HG03571 (cell line): ENCODE measurements around the gene CHAC1.

Experiments used
- ATAC-seq: cut with Tn5 transposase; IDR thresholded peaks from one replicate; pipeline ENCODE4 v1.9.1; 2021; ENCODE audit not compliant: unreplicated experiment

CHAC1 gene

DNA sequence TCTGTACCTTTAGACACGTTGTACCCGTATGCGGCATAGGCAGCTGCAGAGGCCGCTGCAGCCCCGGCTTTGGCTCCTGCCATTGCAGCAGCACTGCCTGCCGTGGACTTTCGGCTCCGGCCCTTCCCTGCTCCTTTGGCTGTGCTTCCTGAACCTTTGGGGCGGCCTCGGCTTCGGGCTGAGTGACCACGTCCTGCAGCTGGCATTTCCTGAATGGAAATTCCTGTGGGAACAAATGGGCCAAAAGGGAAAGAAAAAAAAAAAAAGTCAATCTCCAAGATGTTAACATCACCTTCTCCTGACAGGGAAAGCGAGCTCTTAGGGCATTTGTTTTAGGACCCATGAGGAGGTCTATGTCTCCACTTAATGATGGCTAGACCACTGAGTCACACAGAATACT lies 29.6 kb downstream of the CHAC1 start:
- ATAC-seq: no peak

DNA sequence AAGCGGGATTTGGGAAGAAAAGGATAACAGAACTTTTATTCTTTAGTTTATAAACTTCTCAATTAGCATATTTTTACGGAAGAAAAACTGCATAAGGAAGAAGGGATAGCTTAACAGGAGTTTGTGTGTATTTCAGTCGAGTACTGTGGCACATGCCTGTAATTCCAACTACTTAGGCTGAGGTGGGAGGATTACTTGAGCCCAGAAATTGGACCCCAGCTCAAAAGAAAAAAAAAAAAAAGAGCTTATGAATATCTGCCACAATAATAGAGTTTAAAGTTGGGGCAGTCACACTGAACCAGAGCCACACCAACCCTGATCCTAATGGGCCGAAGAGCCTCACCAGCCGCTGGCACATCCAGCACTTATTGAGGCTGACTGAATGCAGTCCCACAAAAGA lies 31.1 kb downstream of the CHAC1 start:
- ATAC-seq: no peak

DNA sequence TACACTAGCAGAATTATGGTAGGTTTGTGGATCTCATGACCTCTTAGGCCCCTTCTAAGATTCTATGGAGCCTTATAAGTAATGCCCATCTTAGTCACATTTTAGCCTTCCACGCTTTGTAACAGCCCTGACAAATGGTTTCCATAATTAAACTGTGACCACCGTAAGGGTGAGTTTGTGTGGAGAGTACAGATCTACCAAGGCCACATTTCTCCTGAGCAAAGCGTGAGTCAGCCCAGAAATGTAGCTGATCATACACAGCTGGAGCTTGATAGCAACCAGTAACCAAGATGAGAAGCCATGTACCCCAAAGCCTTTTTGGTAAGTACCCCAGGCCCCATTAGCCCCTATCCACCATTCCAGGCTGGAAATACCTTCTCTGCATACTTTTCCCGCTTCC lies 31.7 kb downstream of the CHAC1 start:
- ATAC-seq: no peak

DNA sequence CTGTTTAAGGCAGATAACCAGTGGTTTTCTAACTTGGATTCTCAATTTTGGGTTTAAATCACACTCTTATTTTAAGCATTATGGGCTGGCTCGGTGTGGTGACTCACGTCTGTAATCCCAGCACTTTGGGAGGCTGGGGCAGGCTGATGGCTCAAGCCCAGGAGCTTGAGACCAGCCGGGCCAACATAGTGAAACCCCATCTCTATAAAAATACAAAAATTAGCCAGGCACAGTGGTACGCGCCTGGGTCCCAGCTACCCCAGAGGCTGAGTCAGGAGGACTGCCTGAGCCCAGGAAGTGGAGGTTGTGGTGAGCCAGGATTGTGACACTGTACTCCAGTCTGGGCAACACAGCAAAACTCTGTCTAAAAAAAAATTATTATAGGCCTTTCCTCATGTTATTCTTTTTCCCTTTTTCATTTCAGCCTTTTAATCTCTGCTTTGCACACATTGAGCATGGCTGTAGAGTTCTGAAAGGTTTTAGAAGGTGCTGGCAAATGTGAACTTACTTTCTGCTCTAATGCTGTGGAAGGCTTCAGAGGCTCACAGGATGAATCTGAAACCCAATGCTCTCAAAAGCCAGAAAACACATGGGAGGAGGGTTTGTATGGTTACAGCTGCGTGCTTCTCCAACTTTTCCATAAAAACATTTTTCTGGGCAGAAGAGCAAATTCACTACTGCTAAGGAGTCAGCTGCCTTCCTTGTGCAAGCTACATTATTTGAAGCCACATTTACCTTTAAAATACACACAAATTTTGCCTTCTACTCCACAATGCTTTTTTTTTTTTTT lies 32.5 kb downstream of the CHAC1 start:
- ATAC-seq: no peak

DNA sequence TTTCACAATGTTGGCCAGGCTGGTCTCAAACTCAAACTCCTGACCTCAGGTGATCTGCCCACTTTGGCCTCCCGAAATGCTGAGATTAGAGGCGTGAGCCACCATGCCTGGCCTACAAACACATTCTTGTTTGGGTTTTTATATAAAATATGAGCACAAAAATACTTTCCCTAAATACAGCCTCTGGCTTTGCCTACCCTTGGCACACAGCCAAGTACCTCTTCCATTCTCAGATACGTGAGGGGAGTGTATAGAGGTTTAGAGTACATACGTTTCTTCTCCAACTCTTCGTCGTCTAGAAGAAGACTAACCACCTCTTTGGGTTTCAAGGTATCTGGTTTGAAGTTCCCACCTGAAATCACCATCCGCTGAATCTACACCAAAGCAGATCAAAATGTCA lies 33.5 kb downstream of the CHAC1 start:
- no peak for ATAC-seq

DNA sequence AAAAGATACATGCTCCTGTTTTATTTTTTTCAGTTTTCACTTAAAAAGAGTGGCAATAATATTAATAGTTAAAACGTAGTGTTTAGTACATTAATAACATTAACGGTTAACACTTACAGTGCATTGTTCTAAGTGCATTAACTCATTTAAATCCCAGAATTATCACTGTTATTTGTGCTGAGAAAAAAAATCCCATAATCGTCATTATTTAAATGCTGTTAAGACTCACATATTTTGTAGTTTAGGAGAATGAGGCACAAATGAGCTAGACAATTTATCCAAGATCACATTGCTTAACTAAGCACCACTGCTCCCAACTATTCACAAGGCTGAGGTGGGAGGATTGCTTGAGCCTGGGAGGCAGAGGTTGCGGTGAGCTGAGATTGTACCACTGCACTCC lies 34.9 kb downstream of the CHAC1 start:
- ATAC-seq: no peak

DNA sequence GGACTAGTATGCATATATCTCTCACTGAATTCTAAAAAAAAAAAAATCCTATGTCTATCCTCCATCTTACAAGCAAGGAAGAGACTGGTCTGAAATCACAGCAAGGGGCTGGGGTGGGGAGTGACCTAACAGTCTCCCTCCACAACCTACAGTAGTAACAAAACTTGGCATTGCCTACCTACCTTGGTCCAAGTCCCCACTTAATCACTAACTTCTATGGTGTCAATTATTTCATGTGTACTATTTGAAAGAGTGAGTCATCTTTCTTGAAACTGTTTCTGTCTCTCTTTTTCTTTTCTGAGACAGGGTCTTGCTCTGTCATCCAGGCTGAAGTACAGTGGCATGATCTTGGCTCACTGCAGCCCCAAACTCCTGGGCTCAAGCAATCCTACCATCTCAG lies 36.8 kb downstream of the CHAC1 start:
- ATAC-seq: no peak

DNA sequence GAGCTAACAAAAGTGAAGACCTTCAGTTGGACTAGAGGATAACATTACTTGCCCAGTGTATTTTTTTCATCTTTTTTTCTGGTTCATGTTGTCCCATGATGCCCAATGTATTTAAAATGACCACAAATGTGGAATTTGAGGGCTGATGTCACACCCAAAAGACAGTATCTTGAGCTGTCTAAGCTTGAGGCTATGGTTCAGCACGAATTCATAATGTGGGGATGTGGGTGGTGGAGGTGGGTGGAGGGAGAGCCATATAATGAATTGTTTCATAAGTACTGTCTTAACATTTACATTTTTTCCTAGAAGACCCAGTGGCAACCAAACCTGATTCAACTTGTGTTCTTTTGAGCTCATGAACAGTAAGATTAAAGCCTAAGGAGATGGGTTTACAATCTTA lies 37.5 kb downstream of the CHAC1 start:
- ATAC-seq: no peak

DNA sequence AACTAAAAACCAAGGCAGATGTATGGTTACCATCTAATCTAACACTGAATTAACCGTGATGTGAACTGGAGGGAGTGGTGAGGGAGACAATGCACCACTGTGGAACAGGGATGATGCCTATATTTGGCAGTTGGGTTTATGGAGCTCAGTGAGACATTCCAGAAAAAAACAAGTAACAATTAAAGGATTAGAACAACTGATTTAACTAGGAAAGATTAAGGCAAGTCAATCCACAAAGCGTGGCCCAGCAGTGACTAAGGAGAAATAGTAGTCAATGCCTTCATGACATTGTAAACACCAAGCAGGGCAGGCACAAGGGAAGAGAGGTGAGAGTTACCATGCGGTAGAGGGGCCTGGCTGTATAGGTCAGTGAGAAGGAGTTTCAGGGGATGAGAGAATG lies 38.1 kb downstream of the CHAC1 start:
- no peak for ATAC-seq

DNA sequence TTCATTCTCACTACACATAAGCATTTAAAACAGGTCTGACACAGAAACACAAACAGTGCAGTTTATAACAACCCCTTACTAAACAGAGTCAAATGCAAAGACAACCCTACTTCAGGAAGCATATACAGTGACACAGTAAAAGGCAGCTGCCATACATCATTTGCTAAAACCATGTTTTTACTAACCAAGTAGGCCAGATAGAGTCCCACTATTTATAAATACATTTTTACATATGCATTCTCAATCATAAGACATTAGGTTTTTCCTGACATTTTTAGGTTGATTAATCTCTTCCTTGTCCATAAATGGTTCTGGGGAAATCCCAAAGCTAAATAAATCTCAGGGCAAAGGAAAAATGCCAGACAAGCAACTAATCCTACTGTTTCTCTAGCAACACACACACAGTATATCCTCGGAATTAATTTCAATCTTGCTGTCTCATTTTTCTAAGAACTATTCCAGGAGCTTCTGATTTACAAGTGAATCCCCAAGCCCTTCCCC lies 39.0 kb downstream of the CHAC1 start:
- ATAC-seq: no peak

DNA sequence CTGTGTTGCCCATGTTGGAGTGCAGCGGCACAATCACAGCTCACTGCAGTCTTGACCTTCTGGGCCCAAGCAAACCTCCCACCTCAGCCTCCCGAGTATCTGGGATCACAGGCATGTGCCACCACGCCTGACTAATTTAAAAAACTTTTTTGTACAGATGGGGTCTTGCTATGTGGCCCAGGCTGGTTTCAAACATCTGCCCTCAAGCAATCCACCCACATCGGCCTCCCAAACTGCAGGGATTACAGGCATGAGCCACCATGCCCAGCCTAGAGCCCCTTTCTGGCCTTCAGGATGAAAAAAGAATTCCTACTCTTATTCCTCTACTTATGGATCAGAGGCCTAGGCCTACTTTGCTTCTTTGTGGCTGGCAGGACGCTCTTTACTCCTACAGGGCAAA lies 39.6 kb downstream of the CHAC1 start:
- no peak for ATAC-seq

DNA sequence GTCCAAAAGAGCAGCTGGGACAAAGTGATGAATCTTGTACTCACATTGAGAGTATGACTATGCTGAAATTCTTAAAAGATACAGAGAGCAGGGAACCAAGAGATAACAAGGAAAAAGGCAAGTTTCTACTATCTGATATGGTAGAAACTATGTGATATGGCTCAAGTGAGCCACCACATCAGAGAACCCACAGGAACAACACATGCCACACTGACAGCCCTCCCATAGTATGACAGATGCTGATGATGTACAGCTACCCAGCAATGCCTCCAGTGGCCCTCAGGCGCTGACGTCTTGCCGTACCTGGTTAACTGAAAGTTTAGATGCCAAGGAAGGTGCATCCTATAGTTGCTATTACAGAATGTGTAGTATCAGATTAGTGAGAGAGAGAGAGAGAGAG lies 42.4 kb downstream of the CHAC1 start:
- ATAC-seq: no peak

DNA sequence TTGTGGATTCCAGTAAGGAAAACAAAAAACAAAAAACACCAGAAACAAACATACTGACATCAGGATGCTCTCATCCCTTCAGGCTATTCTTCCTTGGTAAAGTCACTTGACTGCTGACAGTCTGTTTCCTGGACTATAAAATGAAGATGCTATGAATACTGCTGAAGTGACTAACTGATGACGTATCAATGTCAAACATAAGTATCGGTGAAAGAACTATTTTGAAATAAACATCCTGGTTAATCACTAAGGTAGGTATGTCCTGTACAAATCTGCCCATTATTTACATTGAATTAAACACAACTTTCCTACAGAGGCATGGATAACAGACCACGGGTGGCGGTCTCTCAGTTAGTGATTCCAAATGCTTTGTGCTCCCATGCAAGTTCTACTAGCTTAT lies 45.9 kb downstream of the CHAC1 start:
- no peak for ATAC-seq

DNA sequence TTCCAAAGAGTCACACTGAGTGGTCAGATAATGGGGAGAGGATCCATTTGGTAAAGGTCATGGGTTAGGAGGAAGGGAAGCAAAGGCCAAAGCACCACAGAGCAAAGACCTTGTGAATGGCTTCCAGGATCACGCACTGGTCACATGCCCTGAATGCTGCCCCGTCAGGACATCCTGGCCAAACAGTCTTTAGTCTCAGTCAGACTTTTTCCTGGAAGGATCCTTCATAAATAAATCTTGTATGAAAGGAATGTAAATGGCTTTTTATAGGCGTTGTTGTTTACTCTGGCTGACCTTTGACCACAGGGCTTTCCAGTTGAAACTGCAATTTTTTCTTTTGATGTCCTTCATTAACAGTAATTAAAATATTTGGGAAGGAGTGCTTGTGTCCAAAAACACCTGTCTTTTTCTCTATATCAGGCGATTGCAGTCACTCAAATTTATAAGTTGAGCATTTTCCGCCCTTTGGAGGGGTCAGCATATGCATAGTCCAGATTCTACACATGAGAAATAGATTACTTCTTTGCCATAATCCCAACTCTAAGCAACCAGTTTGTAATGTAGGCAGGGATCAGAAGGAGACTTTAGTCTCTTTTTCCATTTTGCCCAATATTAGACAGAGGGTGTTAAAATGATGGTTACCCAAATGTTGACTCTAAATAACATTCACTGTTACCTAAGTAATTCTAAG lies 48.4 kb downstream of the CHAC1 start:
- ATAC-seq: no peak

DNA sequence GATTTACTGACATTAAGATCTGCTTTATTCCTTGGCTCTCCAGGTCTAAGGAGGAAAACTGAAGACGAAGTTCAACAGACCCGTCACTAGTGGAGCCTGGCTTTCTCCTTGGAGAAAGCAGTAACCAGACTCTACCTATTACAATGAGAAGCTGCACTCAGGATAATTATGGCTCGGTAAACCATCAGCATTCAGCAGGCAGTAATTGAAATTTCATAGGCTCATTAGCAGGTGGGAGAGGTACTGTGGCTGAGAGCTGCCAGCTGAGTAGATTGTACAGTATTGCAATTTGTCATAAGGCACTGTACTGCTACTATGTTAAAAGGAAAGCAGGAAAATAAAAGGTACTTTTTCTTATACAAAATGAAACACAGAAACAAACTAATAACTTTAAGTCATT lies 51.2 kb downstream of the CHAC1 start:
- ATAC-seq: no peak
